ENCODE measurements around the gene AKT3. TPM values are rescaled to one million over a fixed set of nuclear protein-coding genes. Genes with fewer than 3 reads are reported as not detected.
A peak's percentile ranks its signal among the peaks of the same experiment; 100 is the strongest.

The AKT3 gene
- total RNA-seq, 4 donors from 2014 or later: 51.7 to 84.1 (median 71.1) TPM

GRCh38 chr1:243489681-243490546 lies 360.1 kb downstream of the AKT3 start:
- Histone ChIP-seq H3K4me3 (replicated peaks in 1 of 3) (no peak overlapping the region), H3K36me3 (no peaks in the 10 kb centered on the region), H3K27ac (no peak overlapping the region), H3K4me1 (no peaks in the 10 kb centered on the region), H3K9me3 (no peaks in the 10 kb centered on the region), H3K27me3 (no peaks in the 10 kb centered on the region)
- 90 to 91% methylated on average over 21 of the region's 21 CpGs for WGBS, 2 donors
- no peak for DNase-seq
- TF ChIP-seq CTCF (IDR thresholded peaks at IDR 0.05) (no peak), POLR2A (IDR thresholded peaks at IDR 0.05) (no peak)
- intact Hi-C loops (cut with DNase I): no loop called here

GRCh38 chr1:243489158-243489527 lies 360.9 kb downstream of the AKT3 start:
- H3K4me1 ChIP-seq: no peaks in the 10 kb centered on the region
- WGBS, 2 donors: 96% methylated on average over 19 to 24 of the region's 24 CpGs
- intact Hi-C loops (cut with DNase I): no loop called here
- TF ChIP-seq CTCF (IDR thresholded peaks at IDR 0.05) (no peak), POLR2A (IDR thresholded peaks at IDR 0.05) (no peak)
- no peaks in the 10 kb centered on the region for H3K9me3 ChIP-seq
- no peak overlapping the region for H3K4me3 ChIP-seq (replicated peaks in 1 of 3)
- no peaks in the 10 kb centered on the region for H3K27me3 ChIP-seq
- no peaks in the 10 kb centered on the region for H3K36me3 ChIP-seq
- no peak overlapping the region for H3K27ac ChIP-seq
- DNase-seq: no peak

GRCh38 chr1:243488459-243489157 lies 361.4 kb downstream of the AKT3 start:
- no peak for TF ChIP-seq CTCF (IDR thresholded peaks at IDR 0.05)
- no peak for TF ChIP-seq POLR2A (IDR thresholded peaks at IDR 0.05)
- WGBS, 2 donors: 92 to 93% methylated on average over 19 to 20 of the region's 20 CpGs
- H3K27ac ChIP-seq: no peak overlapping the region

GRCh38 chr1:243487649-243488227 lies 362.3 kb downstream of the AKT3 start:
- no peaks in the 10 kb centered on the region for H3K36me3 ChIP-seq
- DNase-seq: peak; percentile 43 to 62
- WGBS, 2 donors: 62 to 87% methylated on average over 23 to 33 of the region's 40 CpGs
- H3K4me3 ChIP-seq (replicated peaks in 1 of 3): no peak overlapping the region
- intact Hi-C loops (cut with DNase I): no loop called here
- H3K27ac ChIP-seq: no peak overlapping the region
- H3K9me3 ChIP-seq: no peaks in the 10 kb centered on the region
- H3K4me1 ChIP-seq: peaks cover under 1 to 4% of the 10 kb centered on the region in 2 donors
- H3K27me3 ChIP-seq: no peaks in the 10 kb centered on the region
- TF ChIP-seq POLR2A (IDR thresholded peaks at IDR 0.05): no peak
- TF ChIP-seq CTCF (IDR thresholded peaks at IDR 0.05): no peak

More at GRCh38 chr1:243488459-243489157, 361.4 kb downstream of the AKT3 start:
- DNase-seq: no peak
- intact Hi-C loops (cut with DNase I): no loop called here
- H3K36me3 ChIP-seq: no peaks in the 10 kb centered on the region
- H3K27me3 ChIP-seq: no peaks in the 10 kb centered on the region
- H3K4me1 ChIP-seq: no peaks in the 10 kb centered on the region
- H3K4me3 ChIP-seq (replicated peaks in 1 of 3): no peak overlapping the region
- H3K9me3 ChIP-seq: no peaks in the 10 kb centered on the region

Measured in thyroid gland (tissue), 4 donors.